ENCODE results near the gene ZBTB7C. TPM values are rescaled to one million over a fixed set of nuclear protein-coding genes. Genes with fewer than 3 reads are reported as not detected.

ZBTB7C gene
- total and polyA plus RNA-seq, 10 of the 15 experiments (the other 5 are each of a cell fraction or from before 2014, with no cell fraction given), result under 0.01 to 0.08 (median 0.01) TPM; not detected in 7

- H3K4me3 ChIP-seq, result no peak overlapping the region
- H3K79me2 ChIP-seq (ENCODE audit: control insufficient read depth, insufficient read depth, low read length), result no peaks in the 10 kb centered on the region
- H3K9me3 ChIP-seq (replicated peaks; ENCODE audit: control insufficient read depth, insufficient read depth, low read length), result no peaks in the 10 kb centered on the region; the same call in 2 of the 3 replicates
- no peak for TF ChIP-seq NR2C2 (IDR thresholded peaks at IDR 0.05; ENCODE audit: borderline replicate concordance, control insufficient read depth, insufficient read length, low read depth)
- no peak for TF ChIP-seq SRF (IDR thresholded peaks at IDR 0.05; ENCODE audit: low read depth in 2 of 2, low read length in 2 of 2)
- no peak for TF ChIP-seq ZNF274 (IDR thresholded peaks at IDR 0.05; ENCODE audit: insufficient read depth, insufficient read length)
- TF ChIP-seq CUX1 (IDR thresholded peaks at IDR 0.05; ENCODE audit: insufficient replicate concordance, low read depth, low read length), result no peak
- no peak for TF ChIP-seq SMC3 (IDR thresholded peaks at IDR 0.05; ENCODE audit: borderline replicate concordance, low read length)
- no peak for TF ChIP-seq POLR2AphosphoS5 (IDR thresholded peaks at IDR 0.05; ENCODE audit: low read length)
- TF ChIP-seq MTA2 (IDR thresholded peaks at IDR 0.05; ENCODE audit: low read depth), result no peak
- no peak for TF ChIP-seq ZNF217 (IDR thresholded peaks at IDR 0.05)
- no peak for TF ChIP-seq CBX3 (IDR thresholded peaks at IDR 0.05; ENCODE audit: borderline replicate concordance, low read depth)
- no peaks in the 10 kb centered on the region for H3K36me3 ChIP-seq (ENCODE audit: control insufficient read depth in 2 of 2, insufficient read depth in 2 of 2, low read length in 1 of 2)
- no peak for DNase-seq (ENCODE audit: low read depth, low spot score)
- POLR2A ChIA-PET, result no interaction called here
- H3K4me1 ChIP-seq (ENCODE audit: control insufficient read depth, insufficient read depth, low read length), result no peaks in the 10 kb centered on the region
- no peak overlapping the region for H3K4me2 ChIP-seq (ENCODE audit: control insufficient read depth, insufficient read depth)
- no peak overlapping the region for H2AFZ ChIP-seq (ENCODE audit: control insufficient read depth, low read depth, low read length)
- BruUV-seq (replicated peaks), result no TSS peak
- no peaks in the 10 kb centered on the region; a peak in 2 of 4 replicates for H3K27me3 ChIP-seq (replicated peaks in 1 of 2; ENCODE audit: control insufficient read depth in 2 of 2, insufficient read depth in 2 of 2, low read length in 1 of 2)
- no peak for ATAC-seq
- WGBS (ENCODE audit: insufficient coverage, insufficient replicate concordance, low lambda C conversion rate, missing lambda C conversion rate), result 17% methylated on average over 11 of the region's 11 CpGs
- H4K20me1 ChIP-seq (ENCODE audit: control insufficient read depth, insufficient read depth), result no peaks in the 10 kb centered on the region
- no peak for FAIRE-seq
- RAD21 ChIA-PET (ENCODE audit: unreplicated experiment), result no interaction called here
- intact Hi-C loops (cut with micrococcal nuclease; ENCODE audit: unreplicated experiment), result no loop called here
- no peak overlapping the region for H3K27ac ChIP-seq (ENCODE audit: control insufficient read depth, insufficient read depth)
- in situ Hi-C loops (cut with MboI), result no loop called here
- SMC1A ChIA-PET (ENCODE audit: uncharacterized antibody, unreplicated experiment), result no interaction called here
- CTCF ChIA-PET, result no interaction called here
- H3K9ac ChIP-seq (ENCODE audit: control insufficient read depth, insufficient read depth, low read length), result no peak overlapping the region
Observed at GRCh38 chr18:48326901-48327675, 82.1 kb downstream of the ZBTB7C start.

Data from GM12878 (cell line).